Nephron progenitor cell (in vitro differentiated cells): Measurements from ENCODE around the gene SVOPL.

Experiments used
- DNase-seq: peaks from one replicate; pipeline ENCODE4 v3.0.0; 2021
- H3K27ac Mint-ChIP-seq: 2 replicates; pipeline ENCODE4 v1.8.0; 2021; ENCODE audit warnings: mild to moderate bottlenecking, moderate library complexity, mixed read lengths
- H3K27me3 Mint-ChIP-seq: 2 replicates; pipeline ENCODE4 v1.8.0; 2021; ENCODE audit warnings: mild to moderate bottlenecking, low read depth, mixed read lengths; ENCODE audit not compliant: poor library complexity
- H3K36me3 Mint-ChIP-seq: 2 replicates; pipeline ENCODE4 v1.8.0; 2021; ENCODE audit warnings: low read depth, mixed read lengths
- H3K4me1 Mint-ChIP-seq: 2 replicates; pipeline ENCODE4 v1.8.0; 2021; ENCODE audit warnings: mixed read lengths
- H3K4me3 Mint-ChIP-seq: 2 replicates; pipeline ENCODE4 v1.8.0; 2021; ENCODE audit warnings: mild to moderate bottlenecking, moderate library complexity, mixed read lengths
- H3K9me3 Mint-ChIP-seq: 2 replicates; pipeline ENCODE4 v1.8.0; 2021; ENCODE audit warnings: mild to moderate bottlenecking, moderate library complexity, mixed read lengths
- TF ChIP-seq, protein P1 (sequence below): fragments of 200-600 bp; sonication (generic); IDR thresholded peaks from 2 replicates; pipeline ENCODE4 v1.5.0; 2021; ENCODE audit warnings: antibody characterized with exemption

The SVOPL gene

DNA sequence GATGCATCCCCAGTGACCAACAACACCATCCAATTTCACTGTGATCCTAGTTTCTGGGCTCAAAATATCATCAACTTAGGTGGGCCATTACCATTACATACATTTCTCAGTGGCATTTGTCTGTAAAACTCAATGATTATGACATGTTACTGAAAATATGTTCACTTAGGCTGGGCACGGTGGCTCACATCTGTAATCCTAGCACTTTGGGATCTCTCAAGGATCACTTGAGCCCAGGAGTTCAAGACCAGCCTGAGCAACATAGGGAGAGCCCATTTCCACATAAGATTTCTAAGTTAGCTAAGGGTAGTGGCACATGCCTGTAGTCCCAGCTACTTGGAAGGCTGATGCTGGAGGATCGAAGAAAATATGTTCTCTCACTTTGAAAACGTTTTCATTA lies 150.1 kb downstream of the SVOPL start:
- H3K36me3 Mint-ChIP-seq: peaks cover 97% of the 10 kb centered on the region
- no peak for DNase-seq
- no peaks in the 10 kb centered on the region for H3K27me3 Mint-ChIP-seq
- peaks cover 30% of the 10 kb centered on the region for H3K9me3 Mint-ChIP-seq
- TF ChIP-seq, protein P1, sequence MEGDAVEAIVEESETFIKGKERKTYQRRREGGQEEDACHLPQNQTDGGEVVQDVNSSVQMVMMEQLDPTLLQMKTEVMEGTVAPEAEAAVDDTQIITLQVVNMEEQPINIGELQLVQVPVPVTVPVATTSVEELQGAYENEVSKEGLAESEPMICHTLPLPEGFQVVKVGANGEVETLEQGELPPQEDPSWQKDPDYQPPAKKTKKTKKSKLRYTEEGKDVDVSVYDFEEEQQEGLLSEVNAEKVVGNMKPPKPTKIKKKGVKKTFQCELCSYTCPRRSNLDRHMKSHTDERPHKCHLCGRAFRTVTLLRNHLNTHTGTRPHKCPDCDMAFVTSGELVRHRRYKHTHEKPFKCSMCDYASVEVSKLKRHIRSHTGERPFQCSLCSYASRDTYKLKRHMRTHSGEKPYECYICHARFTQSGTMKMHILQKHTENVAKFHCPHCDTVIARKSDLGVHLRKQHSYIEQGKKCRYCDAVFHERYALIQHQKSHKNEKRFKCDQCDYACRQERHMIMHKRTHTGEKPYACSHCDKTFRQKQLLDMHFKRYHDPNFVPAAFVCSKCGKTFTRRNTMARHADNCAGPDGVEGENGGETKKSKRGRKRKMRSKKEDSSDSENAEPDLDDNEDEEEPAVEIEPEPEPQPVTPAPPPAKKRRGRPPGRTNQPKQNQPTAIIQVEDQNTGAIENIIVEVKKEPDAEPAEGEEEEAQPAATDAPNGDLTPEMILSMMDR: no peak
- no peaks in the 10 kb centered on the region for H3K4me1 Mint-ChIP-seq
- H3K27ac Mint-ChIP-seq: no peak overlapping the region
- no peak overlapping the region for H3K4me3 Mint-ChIP-seq

DNA sequence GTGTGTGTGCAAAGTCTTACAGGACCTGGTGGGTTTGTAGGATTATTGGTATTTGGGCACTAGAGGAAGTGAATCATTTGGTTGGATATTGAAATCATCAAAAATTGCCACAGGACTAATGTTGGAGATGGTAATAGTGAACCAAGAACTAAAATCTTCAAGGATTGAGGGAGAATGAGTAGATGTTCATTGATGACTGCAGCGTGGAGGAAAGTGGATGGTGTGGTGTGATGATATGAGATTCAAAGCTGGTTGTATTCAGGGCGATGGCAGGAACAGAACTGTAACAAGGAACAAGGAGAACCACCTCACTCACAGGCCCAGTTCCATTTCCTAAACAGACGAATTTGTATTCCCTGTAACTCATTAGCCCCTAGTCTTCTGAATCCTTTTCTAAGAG lies 150.8 kb downstream of the SVOPL start:
- H3K36me3 Mint-ChIP-seq: peaks cover 97% of the 10 kb centered on the region
- no peak overlapping the region for H3K4me3 Mint-ChIP-seq
- H3K27me3 Mint-ChIP-seq: no peaks in the 10 kb centered on the region
- TF ChIP-seq, protein P1: no peak
- H3K9me3 Mint-ChIP-seq: peaks cover 24% of the 10 kb centered on the region
- peak overlapping the region; percentile 46 for H3K27ac Mint-ChIP-seq
- H3K4me1 Mint-ChIP-seq: no peaks in the 10 kb centered on the region
- DNase-seq: no peak

DNA sequence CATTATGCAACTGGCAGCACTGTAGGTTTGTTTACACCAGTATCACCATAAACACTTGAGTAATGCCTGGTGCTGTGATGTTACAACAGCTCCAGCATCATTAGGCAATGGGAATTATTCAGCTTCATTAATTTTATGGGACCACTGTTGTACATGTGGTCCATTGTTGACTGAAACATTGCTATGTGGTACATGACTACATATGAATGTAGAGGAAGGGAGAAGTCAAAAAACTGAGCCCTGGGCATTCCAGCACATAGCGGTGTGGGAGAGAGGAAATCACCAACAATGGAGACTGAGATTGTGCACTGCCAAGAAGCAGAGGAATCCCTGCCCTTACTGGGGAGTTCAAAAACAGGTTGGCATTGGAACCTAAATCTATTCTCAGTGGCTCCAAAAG lies 152.1 kb downstream of the SVOPL start:
- H3K27me3 Mint-ChIP-seq: no peaks in the 10 kb centered on the region

DNA sequence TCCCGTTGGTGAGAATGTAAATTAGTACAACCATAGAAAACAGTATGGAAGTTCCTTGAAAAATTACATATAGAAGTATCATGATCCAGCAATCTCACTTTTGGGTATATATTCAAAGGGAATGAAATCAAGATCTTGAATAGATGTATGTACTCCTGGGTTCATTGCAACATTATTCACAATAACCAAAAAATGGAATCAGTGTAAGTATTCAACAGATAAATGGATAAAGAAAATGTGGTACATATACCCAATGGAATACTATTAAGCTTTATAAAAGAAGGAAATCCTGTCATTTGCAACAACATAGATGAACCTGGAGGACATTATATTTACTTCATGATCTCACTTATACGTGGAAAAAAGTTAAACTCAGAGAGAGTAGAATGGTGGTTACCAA lies 154.3 kb downstream of the SVOPL start:
- Mint-ChIP-seq H3K4me1 (no peaks in the 10 kb centered on the region), H3K9me3 (peaks cover 10% of the 10 kb centered on the region), H3K36me3 (peaks cover 91% of the 10 kb centered on the region), H3K27ac (no peak overlapping the region), H3K27me3 (no peaks in the 10 kb centered on the region), H3K4me3 (no peak overlapping the region)
- TF ChIP-seq, protein P1: no peak
- DNase-seq: no peak

More for the DNA sequence above, 152.1 kb downstream of the SVOPL start:
- peak overlapping the region; percentile 17 for H3K27ac Mint-ChIP-seq
- no peak overlapping the region for H3K4me3 Mint-ChIP-seq
- H3K9me3 Mint-ChIP-seq: peaks cover 14% of the 10 kb centered on the region
- no peaks in the 10 kb centered on the region for H3K4me1 Mint-ChIP-seq
- no peak for DNase-seq
- H3K36me3 Mint-ChIP-seq: peaks cover 97% of the 10 kb centered on the region
- TF ChIP-seq, protein P1: no peak

DNA sequence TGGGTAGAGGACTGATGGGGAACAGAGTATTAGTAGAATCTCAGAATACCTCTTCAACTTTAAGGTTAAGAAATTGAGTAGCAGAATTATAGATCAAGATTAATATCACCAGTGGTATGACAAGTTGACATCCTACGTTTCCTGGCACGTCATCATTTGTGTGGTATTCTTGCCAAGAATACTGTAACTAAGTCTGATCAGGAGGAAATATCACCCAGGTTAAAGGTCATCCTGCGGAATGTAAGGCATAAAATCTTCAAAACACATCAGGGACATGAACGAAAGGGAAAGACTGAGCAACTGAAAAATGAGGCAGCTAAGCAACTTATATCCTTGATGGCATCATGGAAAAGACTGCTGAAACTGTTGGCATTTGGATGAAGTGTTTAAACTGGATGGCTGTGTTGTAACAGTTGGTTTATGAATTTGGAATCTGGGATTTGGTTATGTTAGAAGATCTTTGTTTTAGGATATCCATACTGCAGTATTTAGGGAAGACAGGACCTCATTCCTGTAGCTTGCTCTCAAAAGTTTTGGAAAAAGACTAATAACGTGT lies 155.0 kb downstream of the SVOPL start:
- Mint-ChIP-seq H3K9me3 (peaks cover 14% of the 10 kb centered on the region), H3K4me1 (no peaks in the 10 kb centered on the region), H3K27me3 (no peaks in the 10 kb centered on the region), H3K4me3 (no peak overlapping the region), H3K36me3 (peaks cover 91% of the 10 kb centered on the region), H3K27ac (no peak overlapping the region)
- TF ChIP-seq, protein P1: no peak
- DNase-seq: no peak

DNA sequence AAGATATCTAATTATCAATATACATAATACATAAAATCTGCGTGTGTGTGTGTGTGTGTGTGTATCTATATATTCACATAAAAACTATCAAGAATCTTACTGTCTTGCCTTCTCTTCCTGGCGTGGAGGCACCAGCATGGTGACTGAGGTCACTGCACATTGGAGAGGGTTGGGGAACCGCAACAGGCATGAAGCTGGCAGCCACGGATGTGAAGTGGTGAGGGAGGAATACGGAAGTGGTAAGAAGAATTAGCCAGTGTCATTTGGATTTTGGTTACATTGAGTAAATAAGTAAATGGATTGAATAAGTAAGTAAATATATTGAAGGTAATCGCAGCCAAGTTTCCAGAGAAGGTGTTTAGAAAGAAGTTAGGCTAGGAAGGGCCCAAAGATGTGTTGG lies 156.0 kb downstream of the SVOPL start:
- DNase-seq: no peak
- Mint-ChIP-seq H3K27me3 (no peaks in the 10 kb centered on the region), H3K4me1 (no peaks in the 10 kb centered on the region), H3K36me3 (peaks cover 91% of the 10 kb centered on the region), H3K4me3 (no peak overlapping the region), H3K27ac (no peak overlapping the region), H3K9me3 (peaks cover 20% of the 10 kb centered on the region)
- TF ChIP-seq, protein P1: no peak
